LoVo (cell line): ENCODE results near the gene CACNA1G.

Source experiments
- DNase-seq: peaks from one replicate; pipeline ENCODE4 v3.0.0-alpha.2; 2016; ENCODE audit warnings: low spot score

Gene CACNA1G

DNA sequence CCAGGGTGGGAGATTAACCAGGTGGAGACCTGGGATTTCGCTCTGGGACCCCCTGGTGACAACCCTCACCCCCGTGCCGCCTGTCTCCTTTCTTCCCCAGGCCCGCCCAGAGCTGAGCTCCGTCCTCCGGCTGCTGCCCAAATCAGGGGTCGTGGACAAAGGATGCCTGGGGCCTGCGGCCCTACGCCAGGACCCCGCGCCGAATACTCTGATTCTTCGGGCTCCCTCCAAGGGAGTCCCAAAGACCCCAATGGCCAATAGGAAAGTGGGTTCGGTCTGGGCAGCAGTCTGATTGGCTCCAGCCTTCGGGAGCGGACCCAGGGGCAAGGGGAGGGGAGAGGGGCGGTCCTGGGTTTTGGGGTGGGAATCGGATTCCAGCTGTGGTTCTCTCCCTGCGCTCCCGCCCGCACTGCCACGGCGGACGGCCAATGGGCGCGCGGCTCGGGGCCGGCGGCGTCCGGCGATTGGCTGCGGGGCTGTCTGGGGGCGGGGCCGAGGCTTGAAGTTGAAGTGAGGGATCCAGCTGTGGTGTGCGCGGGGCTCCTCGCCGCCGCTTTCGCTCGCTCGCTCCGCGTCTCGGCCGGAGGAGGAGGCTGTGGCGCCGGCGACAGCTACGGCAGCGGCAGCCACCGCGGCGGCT lies at the start of gene CACNA1G:
Gene CACNA1G (plus strand): TSS at position 531 of the 640 bp plus-strand sequence. CDS start 745 bp downstream, outside the sequence.
- peak; percentile 83 for DNase-seq

DNA sequence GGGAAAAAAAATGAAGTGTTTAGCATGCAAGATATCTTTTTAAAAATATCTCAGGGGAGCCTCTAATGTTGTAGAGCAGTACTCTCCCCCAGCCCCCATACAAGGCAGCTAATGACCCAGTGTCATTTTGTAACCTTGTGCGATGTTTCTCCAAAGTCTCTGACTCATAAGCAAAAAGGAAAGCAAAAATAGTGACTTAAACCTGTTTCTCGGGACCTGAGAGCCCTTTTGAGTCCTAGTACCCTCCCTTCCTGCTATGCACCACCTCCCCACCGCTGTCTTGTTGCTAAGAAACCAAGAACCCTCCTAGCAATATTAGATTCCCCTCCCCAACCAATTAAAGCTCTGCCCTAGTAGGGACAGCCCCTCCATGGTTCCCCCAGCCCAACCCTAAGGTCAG lies 49.5 kb upstream of the CACNA1G start:
- DNase-seq: no peak

- DNase-seq: no peak
Observed at GRCh38 chr17:50513495-50513894, 47.0 kb upstream of the CACNA1G start.

DNA sequence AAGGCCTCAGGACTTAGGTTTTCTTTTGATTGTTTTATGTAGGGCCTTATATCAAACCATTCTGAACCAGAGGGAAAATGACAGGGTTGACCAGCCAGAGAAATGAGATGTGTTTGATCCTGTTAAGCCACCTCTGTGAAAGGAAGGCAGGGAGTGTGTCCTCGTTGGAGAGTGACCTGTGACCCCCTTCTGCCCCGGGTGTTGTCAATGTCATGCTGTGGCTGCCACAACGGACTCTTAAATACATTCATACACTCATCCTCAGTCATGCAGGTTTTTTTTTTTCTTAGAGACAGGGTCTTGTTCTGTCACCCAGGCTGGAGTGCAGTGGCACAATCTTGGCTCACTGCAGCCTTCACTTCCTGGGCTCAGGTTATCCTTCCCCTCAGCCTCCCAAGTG lies 46.1 kb upstream of the CACNA1G start:
- no peak for DNase-seq

DNA sequence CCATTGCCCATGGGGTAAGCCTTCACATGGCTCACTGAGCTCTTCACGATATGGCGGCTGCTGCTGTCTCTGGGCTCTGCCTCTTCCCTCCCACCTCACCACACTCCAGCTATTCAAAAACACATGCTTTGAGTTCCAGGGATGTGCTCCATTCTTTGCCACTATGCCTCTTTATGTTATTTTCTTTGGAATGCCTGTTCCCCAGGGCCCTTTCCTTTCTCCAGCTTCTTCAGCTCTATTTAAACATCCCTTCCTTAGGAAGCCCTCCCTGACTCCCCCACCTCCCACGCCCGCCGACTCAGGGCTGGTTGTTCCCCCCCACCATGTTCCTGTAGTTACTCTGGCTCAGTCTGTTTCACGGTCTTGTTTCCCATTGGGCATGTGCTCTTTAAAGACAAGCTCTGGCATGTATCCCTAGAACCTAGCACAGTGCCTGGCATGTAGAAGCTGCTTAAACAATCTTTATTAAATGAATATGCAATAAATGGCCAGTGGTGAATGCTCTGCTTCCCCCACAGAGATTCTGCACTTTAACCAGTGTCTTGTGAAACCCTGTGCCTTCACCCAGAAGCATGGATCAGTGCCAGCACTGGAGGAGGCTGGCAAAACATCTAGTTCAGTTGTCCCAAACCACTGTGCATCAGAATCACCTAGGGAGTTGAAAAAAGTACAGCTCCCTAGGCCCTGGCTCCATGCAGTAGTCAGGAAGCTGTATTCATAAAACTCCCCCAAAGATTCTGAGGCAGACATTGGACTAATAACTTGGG lies 45.4 kb upstream of the CACNA1G start:
- no peak for DNase-seq

DNA sequence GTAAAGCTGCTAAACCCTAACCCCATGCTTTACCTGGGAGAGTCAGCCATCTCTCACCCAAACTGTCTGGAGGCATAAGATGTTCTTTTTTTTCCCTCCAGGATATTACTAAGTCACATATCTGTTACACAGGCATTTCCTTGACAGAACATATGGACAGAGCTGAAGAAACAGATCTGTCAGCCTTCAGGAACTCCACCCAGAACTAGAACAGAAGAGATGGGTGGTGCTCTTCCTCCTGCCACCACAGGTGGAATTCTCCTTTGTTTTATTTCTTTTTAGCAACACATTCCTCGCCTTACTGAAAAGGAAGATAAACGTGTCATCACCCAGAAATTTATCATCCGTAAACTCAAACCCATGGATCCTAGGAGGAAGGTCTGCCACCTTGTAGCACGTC lies 43.5 kb upstream of the CACNA1G start:
- no peak for DNase-seq

GRCh38 chr17:50517504-50518383 lies 42.8 kb upstream of the CACNA1G start:
- DNase-seq: no peak

- no peak for DNase-seq
Observed at GRCh38 chr17:50518384-50519023, 42.0 kb upstream of the CACNA1G start.

DNA sequence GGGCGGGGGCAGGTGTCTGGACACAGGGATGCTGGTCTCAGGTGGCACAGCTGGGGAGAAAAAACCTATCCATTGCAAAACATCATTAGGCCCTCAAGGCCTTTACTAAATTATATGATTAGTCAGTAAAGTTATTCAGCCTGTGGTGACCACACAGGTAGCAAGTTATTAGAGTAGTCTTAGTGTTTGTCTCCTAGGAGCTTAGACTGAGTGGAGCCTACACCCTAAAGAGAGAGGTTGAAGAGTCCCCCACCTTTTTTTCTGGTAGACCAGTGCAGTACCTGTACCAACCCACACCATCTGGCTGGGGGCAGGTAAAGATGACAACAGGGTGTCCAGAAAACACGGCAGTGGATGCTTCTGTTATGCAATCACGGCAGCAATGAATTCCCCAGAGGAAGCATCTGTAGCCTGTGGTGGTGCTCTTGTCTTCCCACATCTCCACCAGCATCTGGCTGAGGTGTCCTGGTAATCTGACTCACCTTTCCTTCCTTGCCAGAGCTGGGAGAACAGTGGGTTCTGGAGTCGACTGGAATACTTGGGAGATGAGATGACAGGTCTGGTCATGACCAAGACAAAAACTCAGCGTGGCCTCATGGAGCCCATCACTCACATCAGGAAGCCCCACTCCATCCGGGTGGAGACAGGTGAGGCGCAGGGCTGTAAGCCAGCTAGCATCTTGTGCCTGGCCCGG lies 41.2 kb upstream of the CACNA1G start:
- no peak for DNase-seq

- no peak for DNase-seq
Observed at GRCh38 chr17:50520483-50520882, 40.0 kb upstream of the CACNA1G start.

- DNase-seq: no peak
Observed at GRCh38 chr17:50521514-50521913, 39.0 kb upstream of the CACNA1G start.

- no peak for DNase-seq
Observed at GRCh38 chr17:50522766-50523165, 37.7 kb upstream of the CACNA1G start.

GRCh38 chr17:50523208-50523607 lies 37.3 kb upstream of the CACNA1G start:
- DNase-seq: no peak

DNA sequence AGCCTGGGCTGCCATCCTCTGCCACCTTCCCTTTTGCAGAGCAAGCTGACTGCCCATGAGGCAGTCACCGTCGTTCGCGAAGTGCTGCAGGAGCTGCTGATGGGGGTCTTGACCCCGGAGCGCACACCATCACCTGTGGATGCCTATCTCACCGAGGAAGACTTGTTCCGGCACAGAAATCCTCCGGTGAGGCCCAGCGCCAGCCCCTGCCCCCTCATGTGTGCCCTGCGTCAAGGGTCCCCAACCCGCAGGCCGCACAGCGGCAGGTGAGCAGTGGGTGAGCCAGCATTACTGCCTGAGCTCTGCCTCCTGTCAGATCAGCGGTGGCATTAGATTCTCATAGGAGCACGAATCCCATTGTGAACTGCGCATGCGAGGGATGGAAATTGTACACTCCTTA lies 35.7 kb upstream of the CACNA1G start:
- no peak for DNase-seq

DNA sequence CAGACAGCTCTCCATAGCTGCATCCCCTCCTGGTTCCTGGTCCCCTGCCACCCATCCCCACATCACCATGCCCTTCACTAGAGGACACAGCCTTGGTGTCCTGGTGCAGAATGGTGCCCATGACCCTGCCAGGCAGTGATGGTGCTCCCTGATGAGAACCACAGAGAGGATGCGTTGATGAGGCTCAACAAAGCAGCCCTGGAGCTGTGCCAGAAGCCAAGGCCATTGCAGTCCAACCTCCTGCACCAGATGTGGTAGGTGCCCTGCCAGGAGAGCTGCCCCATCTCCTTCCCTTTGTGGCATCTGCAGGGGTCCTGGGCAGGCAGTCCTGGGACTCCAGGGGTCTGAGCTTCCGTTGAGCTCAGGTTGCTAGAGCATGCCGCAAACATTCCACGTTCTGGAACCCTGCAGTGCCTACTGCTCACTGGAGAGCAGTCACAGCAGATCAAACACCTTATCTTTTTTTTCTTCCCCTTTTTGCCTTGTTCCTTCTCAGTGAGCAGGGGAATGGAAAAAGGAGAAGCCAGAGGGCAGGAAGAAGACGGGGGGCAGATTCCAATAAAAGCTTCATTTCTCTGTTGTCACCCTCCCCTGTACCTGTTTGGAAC lies 33.3 kb upstream of the CACNA1G start:
- DNase-seq: no peak

GRCh38 chr17:50527949-50528474 lies 32.5 kb upstream of the CACNA1G start:
- DNase-seq: no peak

DNA sequence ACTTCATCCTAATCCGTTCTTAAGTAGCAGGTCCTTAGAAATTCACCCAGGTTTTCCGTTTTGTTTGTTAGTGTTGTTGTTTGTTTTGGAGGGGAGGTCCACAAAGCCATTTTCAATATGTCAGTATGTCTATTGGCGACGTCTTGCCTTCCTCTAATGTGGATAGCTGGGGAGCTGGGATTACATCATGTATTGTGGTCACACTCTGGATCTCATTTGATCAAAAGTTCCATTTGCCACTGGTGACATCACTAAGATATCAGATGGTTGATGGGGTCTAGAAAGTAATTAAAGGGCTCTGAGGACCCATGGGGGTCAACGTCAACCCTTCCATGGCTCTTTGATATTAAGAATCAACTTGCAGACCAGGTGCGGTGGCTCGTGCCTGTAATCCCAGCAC lies 30.7 kb upstream of the CACNA1G start:
- no peak for DNase-seq

- DNase-seq: no peak
Observed at GRCh38 chr17:50531428-50532025, 29.0 kb upstream of the CACNA1G start.

DNA sequence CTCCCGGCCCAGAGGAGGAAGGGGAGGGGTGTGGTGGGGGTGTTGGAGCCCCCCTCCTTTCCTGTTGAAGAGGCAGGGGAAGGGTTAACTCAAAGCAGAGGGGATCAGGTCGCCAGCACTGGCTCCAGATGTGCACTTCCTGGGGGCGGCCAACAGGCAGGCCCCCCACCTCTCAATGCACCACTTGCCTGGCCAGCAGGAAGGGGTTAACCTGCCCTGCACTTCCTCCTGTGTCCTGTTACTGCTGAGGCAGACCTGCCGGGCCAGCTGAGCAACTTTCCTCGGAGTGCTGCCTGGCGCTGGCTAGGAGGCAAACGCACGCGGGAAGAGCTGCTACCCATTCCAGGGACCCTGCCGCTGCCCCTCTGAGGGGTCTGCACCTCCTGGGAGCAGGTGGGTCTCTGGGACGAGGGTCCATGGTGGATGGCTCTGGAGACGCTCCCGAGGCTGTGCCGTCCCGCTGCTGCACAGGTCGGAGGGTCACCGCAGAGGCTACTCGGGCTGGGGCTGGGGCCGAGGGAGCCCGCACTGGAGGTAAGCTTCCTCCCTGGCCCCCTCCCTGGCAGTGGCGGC lies 28.0 kb upstream of the CACNA1G start, which contains the start of gene EPN3:
Gene EPN3 (plus strand): TSS at position 284 of the 573 bp plus-strand sequence. CDS start 3,822 bp downstream, outside the sequence.
- DNase-seq: peak; percentile 48

DNA sequence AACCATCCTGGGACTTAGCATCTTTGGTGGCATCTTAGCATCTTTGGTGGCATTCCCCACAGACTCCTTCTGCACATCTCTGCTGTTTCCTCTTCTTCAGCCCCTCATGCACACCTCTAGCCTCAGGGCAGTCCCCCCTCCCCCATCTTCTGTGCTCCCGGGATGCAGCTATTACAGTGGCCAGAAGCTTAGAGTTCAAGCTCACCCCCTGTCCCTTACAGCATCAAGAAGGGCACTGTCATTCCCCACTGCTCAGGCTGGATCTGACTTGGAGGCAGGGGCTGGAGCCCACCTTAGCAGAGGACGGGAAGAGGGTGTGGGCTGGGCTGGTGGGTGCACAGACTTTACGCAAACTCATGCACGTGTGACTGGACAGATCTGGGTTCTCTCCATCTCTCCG lies 27.3 kb upstream of the CACNA1G start:
- no peak for DNase-seq
